K562 (cell line): ENCODE data around the gene FIBP. TPM values are rescaled to one million over a fixed set of nuclear protein-coding genes. Genes with fewer than 3 reads are reported as not detected.

Experiments
- ARNT ChIP-seq, 2 experiments: fragments of 450-650 bp; IDR thresholded peaks; 2 replicates each; pipeline ENCODE4 v1.6.1; 2016; ENCODE audit warnings: mild to moderate bottlenecking in 1 of 2
- ASH1L ChIP-seq: fragments of 450-650 bp; IDR thresholded peaks from 2 replicates; pipeline ENCODE4 v1.6.1; 2018; ENCODE audit warnings: borderline replicate concordance, mild to moderate bottlenecking, low read depth; ENCODE audit not compliant: partially characterized antibody
- ATF2 ChIP-seq: sonication (generic); formaldehyde crosslinking; IDR thresholded peaks from 2 replicates; pipeline ENCODE4 v1.8.1; 2022; ENCODE audit warnings: missing genetic modification reagents
- CBX1 ChIP-seq: sonication (generic); IDR thresholded peaks from 2 replicates; pipeline ENCODE4 v1.6.1; 2016; ENCODE audit warnings: antibody characterized with exemption, low read depth, mild to moderate bottlenecking
- CREB1 ChIP-seq, 2 experiments: sonication (generic) in 1 of 2; formaldehyde crosslinking in 1 of 2; IDR thresholded peaks; 2 replicates each; pipeline versions ENCODE4 v1.6.1 to v1.8.0; 2012 to 2022; ENCODE audit warnings: inconsistent platforms in 1 of 2, mild to moderate bottlenecking in 1 of 2, missing genetic modification reagents in 1 of 2, moderate library complexity in 1 of 2
- DPF2 ChIP-seq: fragments of 450-650 bp; IDR thresholded peaks from 2 replicates; pipeline ENCODE4 v1.6.1; 2016
- ELF1 ChIP-seq: fragments of 200-800 bp; sonication (Bioruptor generic); IDR thresholded peaks from 2 replicates; pipeline ENCODE4 v1.6.1; 2016; ENCODE audit warnings: missing genetic modification characterization, missing compliant biosample characterization
- FUS ChIP-seq: fragments of 200-400 bp; formaldehyde crosslinking; optimal IDR thresholded peaks from 2 replicates; pipeline ENCODE3; 2017; ENCODE audit warnings: low read depth, low read length
- HLTF ChIP-seq: fragments of 450-650 bp; IDR thresholded peaks from 2 replicates; pipeline ENCODE4 v1.6.1; 2016
- HOXB6 ChIP-seq: fragments of 250-450 bp; sonication (Bioruptor Pico); IDR thresholded peaks from 2 replicates; pipeline ENCODE4 v1.5.1; 2022; ENCODE audit warnings: mild to moderate bottlenecking, borderline replicate concordance
- MYC ChIP-seq, 2 experiments: fragments of 250-450 bp in 1 of 2; sonication (Bioruptor Pico) in 1 of 2; IDR thresholded peaks; 2 replicates each; pipeline versions ENCODE4 v1.5.1 to v1.6.1; 2012 to 2021; ENCODE audit warnings: low read depth in 2 of 2, borderline replicate concordance in 1 of 2, improper control_type of control experiment in 1 of 2, low read length in 1 of 2, mild to moderate bottlenecking in 1 of 2, moderate library complexity in 1 of 2
- RBM25 ChIP-seq: fragments of 200-400 bp; formaldehyde crosslinking; IDR thresholded peaks from 2 replicates; pipeline ENCODE4 v1.6.1; 2018; ENCODE audit warnings: low read length, low read depth, moderate library complexity; ENCODE audit not compliant: severe bottlenecking
- SUPT5H ChIP-seq: fragments of 450-650 bp; IDR thresholded peaks from 2 replicates; pipeline ENCODE4 v1.6.1; 2016
- ZBTB2 ChIP-seq: fragments of 450-650 bp; IDR thresholded peaks from 2 replicates; pipeline ENCODE4 v1.6.1; 2016; ENCODE audit warnings: antibody characterized with exemption
- ZNF263 ChIP-seq: sonication (generic); formaldehyde crosslinking; IDR thresholded peaks from 2 replicates; pipeline ENCODE4 v1.8.0; 2022; ENCODE audit warnings: mild to moderate bottlenecking, missing genetic modification reagents, borderline replicate concordance
- ZNF584 ChIP-seq: fragments of 200-800 bp; sonication (Bioruptor generic); IDR thresholded peaks from 2 replicates; pipeline ENCODE4 v1.6.1; 2016; ENCODE audit warnings: low read depth, mild to moderate bottlenecking, missing genetic modification characterization, missing compliant biosample characterization
- ZNF785 ChIP-seq: fragments of 250-450 bp; sonication (Bioruptor Pico); IDR thresholded peaks from 2 replicates; pipeline ENCODE4 v1.4.0; 2020; ENCODE audit warnings: mild to moderate bottlenecking
- polyA plus RNA-seq, 8 experiments: library from polyadenylated mRNA; depleted of rRNA in 4 of 8; stranded (reverse) in 5 of 8; unstranded in 3 of 8; fragments of >200 nt; fragmentation: Nextera tagmentation in 2 of 8; fragmentation: Illumina TruSeq in 1 of 8; extraction: Ambion mirVana in 2 of 8; extraction: Trizol in 1 of 8; gene quantifications; 2 replicates each; pipeline versions ENCODE4 v1.2.1 to v1.2.3, GENCODE V29; 2011 to 2014; ENCODE audit warnings: inconsistent platforms in 1 of 8, missing spikeins in 1 of 8
- total RNA-seq, 7 experiments: library from RNA; depleted of rRNA in 6 of 7; stranded (reverse); fragments of >200 nt in 6 of 7; fragmentation: Illumina TruSeq in 2 of 7; extraction: Trizol in 2 of 7; gene quantifications; 2 replicates each; pipeline versions ENCODE4 v1.2.1 to v1.2.3, GENCODE V29; 2011 to 2021; ENCODE audit warnings: low replicate concordance in 1 of 7
- TF ChIP-seq, protein P1 (sequence below): fragments of 450-650 bp; conservative IDR thresholded peaks from 2 replicates; pipeline ENCODE4 v1.6.1; 2016; ENCODE audit warnings: missing genetic modification characterization, low read depth, mild to moderate bottlenecking, missing compliant biosample characterization, moderate library complexity
- TF ChIP-seq, protein P2 (sequence below), 2 experiments: fragments of 200-800 bp in 1 of 2; sonication (Bioruptor generic) in 1 of 2; sonication (generic) in 1 of 2; formaldehyde crosslinking in 1 of 2; IDR thresholded peaks in 1 of 2; conservative IDR thresholded peaks in 1 of 2; 2 replicates each; pipeline versions ENCODE4 v1.5.0 to v1.6.1; 2016 to 2020; ENCODE audit warnings: missing compliant biosample characterization in 1 of 2, missing genetic modification characterization in 1 of 2, missing genetic modification reagents in 1 of 2
- TF ChIP-seq, protein P3 (sequence below): fragments of 250-450 bp; sonication (Bioruptor Pico); IDR thresholded peaks from 2 replicates; pipeline ENCODE4 v1.4.0; 2020; ENCODE audit warnings: mild to moderate bottlenecking, moderate library complexity, borderline replicate concordance

The FIBP gene
- total and polyA plus RNA-seq, 9 of the 15 experiments (the other 6 are each of a cell fraction or from before 2014, with no cell fraction given) = 41.2 to 79.2 (median 48.6) TPM

DNA sequence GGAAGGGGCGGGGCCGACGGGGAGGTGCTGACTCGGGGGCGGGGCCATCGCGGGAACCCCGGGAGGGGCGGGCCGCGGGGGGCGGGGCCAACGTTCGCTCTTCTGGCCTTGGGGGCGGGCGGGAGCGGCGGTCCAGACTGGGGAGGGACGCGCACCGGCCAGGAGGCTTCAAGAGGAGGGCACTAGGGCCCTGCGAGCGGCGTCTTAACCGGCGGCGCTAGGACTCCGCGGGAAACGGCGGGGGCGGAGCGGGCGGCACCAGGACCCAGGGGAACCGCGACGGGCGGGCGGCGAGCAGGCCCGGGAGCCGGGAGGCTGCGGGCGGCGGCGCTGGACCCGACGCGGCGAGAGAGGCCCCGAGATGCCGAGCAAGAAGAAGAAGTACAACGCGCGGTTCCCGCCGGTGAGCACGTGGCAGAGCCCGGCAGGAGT, 30.9 kb upstream of the FIBP start, which contains the start of gene DRAP1 (continued):
- TF ChIP-seq, protein P1, sequence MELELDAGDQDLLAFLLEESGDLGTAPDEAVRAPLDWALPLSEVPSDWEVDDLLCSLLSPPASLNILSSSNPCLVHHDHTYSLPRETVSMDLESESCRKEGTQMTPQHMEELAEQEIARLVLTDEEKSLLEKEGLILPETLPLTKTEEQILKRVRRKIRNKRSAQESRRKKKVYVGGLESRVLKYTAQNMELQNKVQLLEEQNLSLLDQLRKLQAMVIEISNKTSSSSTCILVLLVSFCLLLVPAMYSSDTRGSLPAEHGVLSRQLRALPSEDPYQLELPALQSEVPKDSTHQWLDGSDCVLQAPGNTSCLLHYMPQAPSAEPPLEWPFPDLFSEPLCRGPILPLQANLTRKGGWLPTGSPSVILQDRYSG (tag) = no peak
- TF ChIP-seq ARNT (IDR thresholded peaks at IDR 0.05) (no peak), SUPT5H (no peak), ZBTB2 (no peak), ELF1 (tag) (0 out of 2 replicates have a peak, but pooled peaks have one; percentile 52), ATF2 (CRISPR knock-in tag) (no peak), ZNF263 (peak; percentile 43; the same call in 1 of the 2 replicates), DPF2 (no peak), HLTF (no peak; the same call in 1 of the 2 replicates), ZNF785 (CRISPR knock-in tag) (no peak), ASH1L (no peak), HOXB6 (no peak), CBX1 (no peak; the same call in none of the 2 replicates), MYC (IDR thresholded peaks at IDR 0.05; ENCODE audit: low read depth, low read length) (peak; percentile 86), MYC (CRISPR knock-in tag; IDR thresholded peaks at IDR 0.05; ENCODE audit: borderline replicate concordance, low read depth) (no peak), ZNF584 (CRISPR knock-in tag) (no peak), CREB1 (IDR thresholded peaks at IDR 0.05) (peak; percentile 76; the same call in 1 of the 2 replicates), CREB1 (CRISPR knock-in tag; IDR thresholded peaks at IDR 0.05) (peak; percentile 89), RBM25 (peak; percentile 97), FUS (peak; percentile 26)
- TF ChIP-seq, protein P2, sequence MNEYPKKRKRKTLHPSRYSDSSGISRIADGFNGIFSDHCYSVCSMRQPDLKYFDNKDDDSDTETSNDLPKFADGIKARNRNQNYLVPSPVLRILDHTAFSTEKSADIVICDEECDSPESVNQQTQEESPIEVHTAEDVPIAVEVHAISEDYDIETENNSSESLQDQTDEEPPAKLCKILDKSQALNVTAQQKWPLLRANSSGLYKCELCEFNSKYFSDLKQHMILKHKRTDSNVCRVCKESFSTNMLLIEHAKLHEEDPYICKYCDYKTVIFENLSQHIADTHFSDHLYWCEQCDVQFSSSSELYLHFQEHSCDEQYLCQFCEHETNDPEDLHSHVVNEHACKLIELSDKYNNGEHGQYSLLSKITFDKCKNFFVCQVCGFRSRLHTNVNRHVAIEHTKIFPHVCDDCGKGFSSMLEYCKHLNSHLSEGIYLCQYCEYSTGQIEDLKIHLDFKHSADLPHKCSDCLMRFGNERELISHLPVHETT (CRISPR knock-in tag; conservative IDR thresholded peaks at IDR 0.05 in 1 of 2, IDR thresholded peaks at IDR 0.05 in 1 of 2) = peak in 1 of 2 experiments; percentile 91; a peak in 1 of 4 replicates
- TF ChIP-seq, protein P3, sequence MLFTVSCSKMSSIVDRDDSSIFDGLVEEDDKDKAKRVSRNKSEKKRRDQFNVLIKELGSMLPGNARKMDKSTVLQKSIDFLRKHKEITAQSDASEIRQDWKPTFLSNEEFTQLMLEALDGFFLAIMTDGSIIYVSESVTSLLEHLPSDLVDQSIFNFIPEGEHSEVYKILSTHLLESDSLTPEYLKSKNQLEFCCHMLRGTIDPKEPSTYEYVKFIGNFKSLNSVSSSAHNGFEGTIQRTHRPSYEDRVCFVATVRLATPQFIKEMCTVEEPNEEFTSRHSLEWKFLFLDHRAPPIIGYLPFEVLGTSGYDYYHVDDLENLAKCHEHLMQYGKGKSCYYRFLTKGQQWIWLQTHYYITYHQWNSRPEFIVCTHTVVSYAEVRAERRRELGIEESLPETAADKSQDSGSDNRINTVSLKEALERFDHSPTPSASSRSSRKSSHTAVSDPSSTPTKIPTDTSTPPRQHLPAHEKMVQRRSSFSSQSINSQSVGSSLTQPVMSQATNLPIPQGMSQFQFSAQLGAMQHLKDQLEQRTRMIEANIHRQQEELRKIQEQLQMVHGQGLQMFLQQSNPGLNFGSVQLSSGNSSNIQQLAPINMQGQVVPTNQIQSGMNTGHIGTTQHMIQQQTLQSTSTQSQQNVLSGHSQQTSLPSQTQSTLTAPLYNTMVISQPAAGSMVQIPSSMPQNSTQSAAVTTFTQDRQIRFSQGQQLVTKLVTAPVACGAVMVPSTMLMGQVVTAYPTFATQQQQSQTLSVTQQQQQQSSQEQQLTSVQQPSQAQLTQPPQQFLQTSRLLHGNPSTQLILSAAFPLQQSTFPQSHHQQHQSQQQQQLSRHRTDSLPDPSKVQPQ (CRISPR knock-in tag) = no peak
